ENCODE data around the gene NXPH1.

DNA sequence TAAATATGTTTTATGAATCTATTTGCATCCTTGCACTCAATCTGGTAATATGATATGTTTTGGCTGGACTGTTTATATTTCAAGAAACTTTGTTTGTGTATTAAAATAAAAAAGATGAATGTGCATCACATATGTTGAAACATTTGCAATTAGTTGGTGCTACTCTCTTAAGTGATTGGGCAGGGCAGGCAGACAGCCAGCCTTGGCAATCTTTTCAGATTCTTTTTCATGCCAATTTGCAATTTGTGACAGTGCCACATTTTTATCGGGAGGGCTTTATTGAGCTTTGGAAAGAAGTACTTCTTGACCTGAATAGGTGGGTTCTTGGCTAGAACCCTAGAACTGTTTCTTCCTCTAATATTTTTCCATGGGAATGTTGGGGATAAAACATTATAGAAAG lies 152.2 kb downstream of the NXPH1 start:
- no peak for TF ChIP-seq EZH2 (IDR thresholded peaks at IDR 0.05; ENCODE audit: borderline replicate concordance, low read length)
- TF ChIP-seq, protein P1, sequence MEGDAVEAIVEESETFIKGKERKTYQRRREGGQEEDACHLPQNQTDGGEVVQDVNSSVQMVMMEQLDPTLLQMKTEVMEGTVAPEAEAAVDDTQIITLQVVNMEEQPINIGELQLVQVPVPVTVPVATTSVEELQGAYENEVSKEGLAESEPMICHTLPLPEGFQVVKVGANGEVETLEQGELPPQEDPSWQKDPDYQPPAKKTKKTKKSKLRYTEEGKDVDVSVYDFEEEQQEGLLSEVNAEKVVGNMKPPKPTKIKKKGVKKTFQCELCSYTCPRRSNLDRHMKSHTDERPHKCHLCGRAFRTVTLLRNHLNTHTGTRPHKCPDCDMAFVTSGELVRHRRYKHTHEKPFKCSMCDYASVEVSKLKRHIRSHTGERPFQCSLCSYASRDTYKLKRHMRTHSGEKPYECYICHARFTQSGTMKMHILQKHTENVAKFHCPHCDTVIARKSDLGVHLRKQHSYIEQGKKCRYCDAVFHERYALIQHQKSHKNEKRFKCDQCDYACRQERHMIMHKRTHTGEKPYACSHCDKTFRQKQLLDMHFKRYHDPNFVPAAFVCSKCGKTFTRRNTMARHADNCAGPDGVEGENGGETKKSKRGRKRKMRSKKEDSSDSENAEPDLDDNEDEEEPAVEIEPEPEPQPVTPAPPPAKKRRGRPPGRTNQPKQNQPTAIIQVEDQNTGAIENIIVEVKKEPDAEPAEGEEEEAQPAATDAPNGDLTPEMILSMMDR (IDR thresholded peaks at IDR 0.05; ENCODE audit: low read length), result no peak

Measured in OCI-LY1 (cell line).